Adrenal gland (tissue), 5 donors: ENCODE measurements around the gene BABAM2.

Experiments
- POLR2A ChIP-seq, 2 donors: fragments of 450-650 bp; IDR thresholded peaks; one replicate each; pipeline ENCODE4 v1.6.1; 2017; ENCODE audit warnings: antibody characterized with exemption in 2 of 2, mild to moderate bottlenecking in 2 of 2, moderate library complexity in 1 of 2
- TF ChIP-seq, protein P1 (sequence below), 6 experiments: fragments of 450-650 bp in 4 of 6; fragments of 200-600 bp in 2 of 6; sonication (generic) in 1 of 6; IDR thresholded peaks; 1 replicate in 5 of 6; 2 replicates in 1 of 6; pipeline versions ENCODE4 v1.5.1 to v1.8.0; 2016 to 2021; ENCODE audit warnings: antibody characterized with exemption in 6 of 6, mild to moderate bottlenecking in 2 of 6, moderate library complexity in 1 of 6
- donor health status: DM: no; HTN: no; CAD: no.

DNA sequence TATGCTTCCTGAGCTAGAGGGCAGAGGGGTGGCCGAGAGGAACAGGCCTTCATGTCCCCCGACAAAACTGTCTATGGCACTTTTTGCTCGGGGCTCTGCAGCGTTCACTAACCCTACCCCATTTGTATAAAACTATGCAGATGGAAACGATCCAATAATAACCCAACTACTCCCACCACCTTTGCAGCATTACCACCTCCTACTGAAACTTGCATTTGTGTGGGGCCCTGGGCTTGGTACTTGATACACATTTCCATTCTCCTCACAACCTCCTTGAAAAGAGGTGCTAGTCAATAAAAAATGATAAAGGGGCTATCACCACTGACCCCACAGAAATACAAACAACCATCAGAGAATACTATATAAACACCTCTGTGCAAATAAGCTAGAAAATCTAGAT, 438.7 kb downstream of the BABAM2 start:
- TF ChIP-seq, protein P1, sequence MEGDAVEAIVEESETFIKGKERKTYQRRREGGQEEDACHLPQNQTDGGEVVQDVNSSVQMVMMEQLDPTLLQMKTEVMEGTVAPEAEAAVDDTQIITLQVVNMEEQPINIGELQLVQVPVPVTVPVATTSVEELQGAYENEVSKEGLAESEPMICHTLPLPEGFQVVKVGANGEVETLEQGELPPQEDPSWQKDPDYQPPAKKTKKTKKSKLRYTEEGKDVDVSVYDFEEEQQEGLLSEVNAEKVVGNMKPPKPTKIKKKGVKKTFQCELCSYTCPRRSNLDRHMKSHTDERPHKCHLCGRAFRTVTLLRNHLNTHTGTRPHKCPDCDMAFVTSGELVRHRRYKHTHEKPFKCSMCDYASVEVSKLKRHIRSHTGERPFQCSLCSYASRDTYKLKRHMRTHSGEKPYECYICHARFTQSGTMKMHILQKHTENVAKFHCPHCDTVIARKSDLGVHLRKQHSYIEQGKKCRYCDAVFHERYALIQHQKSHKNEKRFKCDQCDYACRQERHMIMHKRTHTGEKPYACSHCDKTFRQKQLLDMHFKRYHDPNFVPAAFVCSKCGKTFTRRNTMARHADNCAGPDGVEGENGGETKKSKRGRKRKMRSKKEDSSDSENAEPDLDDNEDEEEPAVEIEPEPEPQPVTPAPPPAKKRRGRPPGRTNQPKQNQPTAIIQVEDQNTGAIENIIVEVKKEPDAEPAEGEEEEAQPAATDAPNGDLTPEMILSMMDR (IDR thresholded peaks at IDR 0.05), result no peak
- TF ChIP-seq POLR2A (IDR thresholded peaks at IDR 0.05), result no peak
